Coronary artery (tissue), 2 donors: ENCODE data around the gene SLC15A1.

Experiments used
- DNase-seq: peaks from one replicate; pipeline ENCODE4 v3.0.0-alpha.2; 2017; ENCODE audit warnings: low spot score
- H3K27ac ChIP-seq, 2 donors: fragments of 200-600 bp; sonication (generic); one replicate each; pipeline ENCODE4 v1.5.1; 2016 to 2019
- H3K4me3 ChIP-seq: fragments of 200-600 bp; sonication (generic); 2 replicates; pipeline ENCODE4 v1.5.1; 2016; ENCODE audit warnings: mild to moderate bottlenecking, moderate library complexity
- TF ChIP-seq, protein P1 (sequence below): fragments of 200-600 bp; sonication (generic); IDR thresholded peaks from one replicate; pipeline ENCODE4 v1.5.1; 2019; ENCODE audit warnings: antibody characterized with exemption

Gene SLC15A1

GRCh38 chr13:98775386-98775785, 22.9 kb upstream of the SLC15A1 start:
- H3K27ac ChIP-seq, result no peak overlapping the region
- TF ChIP-seq, protein P1, sequence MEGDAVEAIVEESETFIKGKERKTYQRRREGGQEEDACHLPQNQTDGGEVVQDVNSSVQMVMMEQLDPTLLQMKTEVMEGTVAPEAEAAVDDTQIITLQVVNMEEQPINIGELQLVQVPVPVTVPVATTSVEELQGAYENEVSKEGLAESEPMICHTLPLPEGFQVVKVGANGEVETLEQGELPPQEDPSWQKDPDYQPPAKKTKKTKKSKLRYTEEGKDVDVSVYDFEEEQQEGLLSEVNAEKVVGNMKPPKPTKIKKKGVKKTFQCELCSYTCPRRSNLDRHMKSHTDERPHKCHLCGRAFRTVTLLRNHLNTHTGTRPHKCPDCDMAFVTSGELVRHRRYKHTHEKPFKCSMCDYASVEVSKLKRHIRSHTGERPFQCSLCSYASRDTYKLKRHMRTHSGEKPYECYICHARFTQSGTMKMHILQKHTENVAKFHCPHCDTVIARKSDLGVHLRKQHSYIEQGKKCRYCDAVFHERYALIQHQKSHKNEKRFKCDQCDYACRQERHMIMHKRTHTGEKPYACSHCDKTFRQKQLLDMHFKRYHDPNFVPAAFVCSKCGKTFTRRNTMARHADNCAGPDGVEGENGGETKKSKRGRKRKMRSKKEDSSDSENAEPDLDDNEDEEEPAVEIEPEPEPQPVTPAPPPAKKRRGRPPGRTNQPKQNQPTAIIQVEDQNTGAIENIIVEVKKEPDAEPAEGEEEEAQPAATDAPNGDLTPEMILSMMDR, result no peak
- DNase-seq, result no peak
- no peak overlapping the region for H3K4me3 ChIP-seq

DNA sequence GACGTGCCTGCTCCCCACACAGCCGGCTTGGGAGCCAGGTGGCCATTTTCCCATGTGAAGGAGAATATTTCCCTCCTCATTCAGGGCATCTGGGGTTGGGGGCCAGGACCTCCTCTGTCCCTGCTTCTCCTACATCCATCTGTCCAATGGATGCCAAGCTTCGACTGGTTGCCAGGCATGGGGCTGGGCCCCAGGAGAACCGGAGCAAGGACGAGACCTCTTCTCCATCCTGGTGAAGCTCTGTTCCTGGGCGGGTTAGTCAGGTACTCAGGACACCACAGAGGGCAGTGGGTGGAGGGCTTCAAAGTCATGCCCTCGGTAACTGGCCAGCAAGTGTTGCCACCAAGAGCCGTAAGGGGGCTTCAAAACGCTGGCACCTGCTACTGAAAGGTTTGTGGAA, 22.3 kb upstream of the SLC15A1 start:
- DNase-seq, result no peak
- no peak overlapping the region for H3K4me3 ChIP-seq
- TF ChIP-seq, protein P1, result no peak
- H3K27ac ChIP-seq, result no peak overlapping the region

GRCh38 chr13:98773921-98774320, 21.4 kb upstream of the SLC15A1 start:
- DNase-seq, result no peak
- H3K27ac ChIP-seq, result no peak overlapping the region
- TF ChIP-seq, protein P1, result no peak
- H3K4me3 ChIP-seq, result no peak overlapping the region

- DNase-seq, result no peak
- H3K27ac ChIP-seq, result no peak overlapping the region
These were observed 20.5 kb upstream of the SLC15A1 start for GRCh38 chr13:98772794-98773452.

GRCh38 chr13:98771838-98772611, 19.6 kb upstream of the SLC15A1 start:
- DNase-seq, result no peak
- H3K4me3 ChIP-seq, result no peak overlapping the region
- TF ChIP-seq, protein P1, result no peak
- H3K27ac ChIP-seq, result no peak overlapping the region

More at GRCh38 chr13:98772794-98773452, 20.5 kb upstream of the SLC15A1 start:
- H3K4me3 ChIP-seq, result no peak overlapping the region
- TF ChIP-seq, protein P1, result no peak

GRCh38 chr13:98769736-98770135, 17.3 kb upstream of the SLC15A1 start:
- no peak for DNase-seq
- TF ChIP-seq, protein P1, result no peak
- H3K4me3 ChIP-seq, result no peak overlapping the region

DNA sequence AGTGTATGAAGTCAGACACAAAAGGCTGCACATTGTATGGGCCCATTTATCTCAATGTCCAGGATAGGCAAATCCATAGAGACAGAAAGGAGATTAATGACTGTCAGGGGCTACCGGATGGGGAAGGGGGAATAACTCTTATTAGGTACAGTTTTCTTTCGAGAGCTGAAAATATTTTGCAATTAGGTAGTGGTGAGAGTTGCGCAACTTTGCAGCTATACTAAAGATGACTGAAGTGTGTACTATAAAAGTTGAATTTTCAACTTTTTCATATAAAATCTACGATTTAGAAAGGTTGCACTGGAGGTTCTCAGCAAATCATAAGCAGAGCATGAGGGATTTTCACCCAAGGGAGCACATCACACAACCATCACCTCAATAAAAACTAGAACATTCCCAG, 16.1 kb upstream of the SLC15A1 start:
- Histone ChIP-seq H3K27ac (no peak overlapping the region), H3K4me3 (no peak overlapping the region)
- no peak for DNase-seq
- TF ChIP-seq, protein P1, result no peak

More at GRCh38 chr13:98769736-98770135, 17.3 kb upstream of the SLC15A1 start:
- H3K27ac ChIP-seq, result no peak overlapping the region
